ENCODE data around the gene COL8A2.

COL8A2 gene

DNA sequence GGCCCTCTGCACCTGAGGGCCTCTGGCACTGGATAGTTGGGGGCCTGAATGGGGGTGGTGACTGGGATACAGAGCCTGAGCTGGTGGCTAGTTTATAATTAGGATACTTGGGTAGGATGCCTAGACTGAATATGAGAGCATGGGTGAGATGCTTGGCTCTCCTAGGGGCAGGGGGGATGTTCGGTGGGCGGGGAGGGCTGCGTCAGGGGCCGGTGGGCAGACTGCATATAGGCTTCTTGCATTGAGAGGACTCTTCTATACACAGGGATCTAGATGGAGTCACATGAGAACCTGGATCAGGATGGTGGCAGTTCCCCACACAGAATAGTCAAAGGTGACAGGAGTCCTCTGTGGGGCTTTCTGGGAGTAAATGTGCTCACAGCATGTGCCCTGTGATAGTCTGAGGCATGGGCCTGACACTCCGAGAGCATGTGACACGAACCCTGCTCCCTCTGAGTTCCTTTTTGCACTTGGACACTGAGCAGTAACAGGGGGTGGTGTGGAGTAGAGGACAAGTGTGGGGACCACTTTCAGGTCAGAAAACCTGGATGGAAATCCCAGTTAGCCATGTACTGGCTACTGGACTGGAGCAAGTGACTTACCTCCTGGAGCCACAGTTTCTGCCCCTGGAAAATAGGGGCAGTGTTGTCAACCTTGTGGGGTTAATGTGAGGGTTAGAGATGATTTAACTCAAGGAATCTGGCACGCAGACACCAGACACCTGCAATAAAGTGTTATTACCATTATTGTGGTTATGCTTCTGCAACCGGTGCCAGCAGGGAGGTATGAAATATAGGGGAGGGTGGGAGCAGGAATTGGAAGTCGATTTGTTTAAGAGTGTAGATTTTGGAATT lies 33.2 kb upstream of the COL8A2 start:
- DNase-seq (ENCODE audit: low spot score): no peak

DNA sequence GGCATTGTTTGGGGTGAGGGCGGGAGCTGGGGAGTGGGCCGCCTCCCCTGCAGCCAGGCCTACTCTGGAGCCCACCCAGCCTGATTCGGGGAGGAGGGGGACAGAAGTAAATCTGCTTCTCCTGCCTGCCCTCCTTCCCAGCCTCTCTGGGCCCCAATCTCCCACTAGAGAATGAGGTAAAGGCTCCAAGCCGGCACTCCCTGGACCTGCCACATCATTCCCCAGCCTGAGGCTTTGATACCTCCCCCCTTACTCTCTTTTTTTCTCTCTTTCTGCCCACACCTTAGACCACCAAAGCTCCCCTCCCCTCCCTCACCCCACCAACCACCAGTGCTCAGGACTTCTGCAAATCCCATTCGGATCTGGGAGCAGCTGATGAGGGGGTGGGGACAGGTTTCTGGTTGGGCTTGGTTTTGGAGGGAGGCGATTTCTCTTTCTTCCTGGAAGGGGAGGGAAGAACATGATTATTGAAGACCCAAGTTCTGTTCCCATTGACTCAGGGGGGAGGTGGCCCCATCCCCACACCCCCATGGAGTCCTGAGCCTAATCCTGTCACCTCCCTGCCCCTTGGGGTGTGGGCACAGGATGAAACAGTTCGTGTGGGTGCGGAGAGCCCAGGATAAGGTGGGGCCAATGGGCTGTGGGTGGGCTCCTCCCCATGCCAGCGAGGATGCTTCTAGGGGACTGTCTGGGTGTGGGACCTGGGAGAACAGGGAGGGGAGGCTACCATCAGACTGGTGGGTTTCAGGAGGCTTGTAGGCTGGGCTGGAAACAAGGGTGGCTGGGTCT lies 32.3 kb upstream of the COL8A2 start:
- no peak for DNase-seq (ENCODE audit: low spot score)

DNA sequence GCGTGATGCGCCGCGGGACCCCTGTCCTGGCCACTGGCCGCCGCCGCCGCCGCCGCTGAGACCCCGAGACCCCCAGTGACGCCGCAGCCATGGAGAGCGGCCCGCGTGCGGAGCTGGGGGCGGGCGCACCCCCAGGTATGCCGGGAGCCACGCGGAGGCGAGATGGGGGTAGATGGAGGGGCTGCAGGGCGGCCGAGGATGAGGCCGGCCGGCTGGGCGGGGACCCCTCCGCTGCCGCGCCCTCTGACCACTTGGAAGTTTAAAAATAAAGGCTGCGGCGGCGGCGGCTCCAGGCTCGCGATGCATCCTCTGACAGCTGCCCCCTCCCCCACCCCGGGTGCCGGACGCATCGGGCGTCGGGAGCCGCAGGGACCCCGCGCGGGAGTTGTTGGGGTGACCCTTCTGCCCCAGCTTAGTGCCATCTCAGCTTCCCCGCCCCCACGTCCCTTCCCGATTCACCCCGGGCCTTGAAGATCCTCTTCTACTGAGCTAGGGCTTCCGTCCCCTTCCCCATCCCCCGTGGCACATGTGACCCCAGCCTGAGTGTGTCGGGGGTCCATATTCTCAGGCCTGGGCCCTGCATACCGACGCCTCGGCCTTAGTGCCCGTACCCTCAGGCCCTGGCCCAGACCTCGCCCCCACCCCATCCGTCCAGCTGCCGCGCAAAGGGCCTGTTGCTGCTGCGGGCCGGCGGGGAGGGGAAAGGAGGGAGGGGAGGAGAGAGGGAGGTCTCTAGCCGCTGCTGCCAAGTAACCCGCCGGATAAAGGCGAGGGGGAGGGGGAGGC lies 31.5 kb upstream of the COL8A2 start:
- DNase-seq (ENCODE audit: low spot score): peak; percentile 71

DNA sequence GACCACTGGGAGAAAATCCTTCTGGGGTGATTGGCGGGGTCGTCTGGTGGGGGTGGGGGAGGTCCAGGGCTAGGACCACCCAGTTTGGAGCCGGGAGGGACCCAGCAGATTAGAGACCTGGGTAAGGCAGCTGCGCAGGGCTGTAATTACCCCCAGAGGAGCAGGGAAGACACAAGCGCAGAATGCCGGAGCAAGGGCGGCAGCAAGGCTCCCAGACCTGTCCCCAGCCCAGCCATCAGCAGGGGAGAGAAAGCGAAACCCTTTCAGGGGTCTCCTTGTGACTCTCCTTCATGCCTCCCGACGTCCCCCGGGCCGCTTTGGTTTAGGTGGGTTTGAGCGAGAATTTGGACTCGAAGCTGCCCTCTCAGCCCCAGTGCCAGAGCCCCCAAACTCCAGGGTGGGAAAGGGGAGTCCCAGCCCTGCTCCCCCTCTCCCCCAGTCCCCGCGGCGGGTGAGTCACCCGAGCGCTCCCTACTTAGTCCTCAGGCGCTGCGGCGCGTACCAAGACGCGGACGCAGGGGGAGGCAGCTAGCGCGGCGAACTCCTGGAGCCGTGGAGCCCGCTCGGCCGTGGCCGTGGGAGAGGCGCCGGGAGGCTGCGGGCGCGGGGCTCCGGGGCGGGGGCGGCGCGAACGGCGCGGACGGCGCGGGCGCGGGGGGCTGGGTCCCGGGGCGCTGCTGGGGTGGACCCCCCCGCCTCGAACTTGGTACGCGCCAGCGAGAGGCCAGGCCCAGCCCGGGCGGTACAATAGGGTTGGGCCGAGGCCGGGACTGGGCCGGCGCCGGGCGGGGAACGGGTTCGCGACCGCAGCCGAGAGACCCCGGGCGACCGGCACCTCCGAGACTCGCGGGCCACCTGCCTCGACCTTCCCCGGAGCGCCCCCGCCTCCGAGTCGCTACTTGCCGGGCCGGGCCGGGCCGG lies 30.6 kb upstream of the COL8A2 start, which contains the start of gene MAP7D1:
TSS of gene MAP7D1 (plus strand) at position 753 of the 921 bp plus-strand sequence. CDS start 258 bp downstream, outside the sequence.
- DNase-seq (ENCODE audit: low spot score): peak; percentile 77

DNA sequence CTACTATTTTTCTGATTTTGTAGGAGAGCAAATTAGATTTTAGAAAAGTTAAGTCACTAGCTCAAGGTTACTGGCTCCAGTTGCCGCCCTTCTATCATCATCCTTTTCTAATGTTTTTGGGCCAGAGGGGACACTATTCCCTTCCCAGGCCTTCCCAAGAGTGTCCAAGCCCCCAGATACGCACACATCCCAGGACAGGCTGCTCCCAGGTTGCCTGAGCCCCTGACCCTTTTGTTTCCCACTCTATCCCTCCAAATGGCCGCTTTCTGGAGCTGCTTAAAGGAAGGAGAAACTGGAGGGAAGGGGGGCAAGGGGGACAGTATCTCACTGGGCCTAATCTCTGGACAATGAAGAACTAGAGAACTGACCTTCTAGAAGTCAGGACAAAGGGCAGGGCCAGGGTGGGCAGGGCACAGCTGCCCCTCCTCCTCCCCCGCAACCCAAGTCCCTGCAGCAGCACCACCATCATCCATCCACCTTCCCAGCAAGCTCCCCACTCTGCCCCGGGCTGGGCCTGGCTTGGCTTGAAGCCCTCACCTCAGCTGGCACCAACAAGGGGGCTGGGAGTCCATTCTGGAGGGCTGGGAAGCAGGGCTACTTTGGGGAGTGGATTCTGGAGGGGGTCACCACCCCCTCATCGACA lies 29.9 kb upstream of the COL8A2 start:
- no peak for DNase-seq (ENCODE audit: low spot score)

DNA sequence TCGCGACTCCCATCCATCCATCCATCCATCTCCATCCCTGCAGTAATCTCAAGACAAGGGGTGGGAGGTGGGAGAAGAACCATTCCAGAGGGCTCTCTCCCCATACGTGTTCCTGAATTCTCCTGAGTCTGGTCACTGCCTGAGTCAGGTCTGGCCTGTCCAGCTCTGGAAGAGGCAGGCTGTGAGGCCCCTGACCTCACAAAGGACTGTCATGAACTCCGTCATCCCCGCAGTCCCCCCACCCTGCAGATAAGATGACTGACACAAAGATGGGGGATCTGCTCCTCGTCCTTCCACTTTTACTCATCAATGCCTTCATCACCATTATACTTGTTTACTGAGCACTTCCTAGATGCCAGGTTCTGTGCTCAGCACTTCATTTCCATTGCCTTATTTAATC lies 29.3 kb upstream of the COL8A2 start:
- DNase-seq (ENCODE audit: low spot score): no peak

DNA sequence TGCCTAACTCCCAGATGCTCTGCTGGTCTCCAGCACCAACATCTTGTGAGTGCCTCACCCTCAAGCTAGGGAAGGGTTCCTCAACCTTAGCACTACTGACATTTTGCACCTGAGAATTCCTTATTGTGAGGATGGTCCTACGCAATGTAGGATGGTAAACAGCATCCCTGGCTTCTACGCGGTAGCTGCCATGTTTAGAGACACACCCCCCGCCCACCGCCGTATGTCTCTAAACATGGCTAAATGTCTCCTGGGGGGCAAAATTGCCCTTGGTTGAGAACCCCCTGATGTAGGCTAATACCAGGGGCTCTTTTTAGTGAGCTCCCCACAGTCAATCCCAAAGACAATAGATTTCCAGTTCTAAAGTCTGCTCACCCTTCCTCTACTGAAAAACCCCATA lies 28.5 kb upstream of the COL8A2 start:
- no peak for DNase-seq (ENCODE audit: low spot score)

DNA sequence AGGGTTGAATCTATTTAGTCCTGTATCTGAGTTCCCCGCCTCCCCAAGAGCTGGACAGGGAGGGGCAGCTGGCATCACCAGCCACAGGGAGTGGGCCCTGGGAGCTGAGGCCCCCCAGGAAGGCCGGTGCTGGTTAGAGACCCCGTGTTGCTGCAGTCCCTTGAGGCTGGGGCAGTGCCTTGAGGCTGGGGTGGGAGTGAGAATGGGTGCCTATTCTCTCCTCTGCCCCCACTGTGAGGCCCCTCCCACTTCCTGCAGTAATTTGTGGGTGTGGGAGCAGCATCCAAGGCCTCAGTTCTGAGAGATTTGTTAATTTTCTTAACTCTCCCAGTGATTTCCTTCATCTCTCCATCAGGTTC lies 26.8 kb upstream of the COL8A2 start:
- DNase-seq (ENCODE audit: low spot score): no peak

DNA sequence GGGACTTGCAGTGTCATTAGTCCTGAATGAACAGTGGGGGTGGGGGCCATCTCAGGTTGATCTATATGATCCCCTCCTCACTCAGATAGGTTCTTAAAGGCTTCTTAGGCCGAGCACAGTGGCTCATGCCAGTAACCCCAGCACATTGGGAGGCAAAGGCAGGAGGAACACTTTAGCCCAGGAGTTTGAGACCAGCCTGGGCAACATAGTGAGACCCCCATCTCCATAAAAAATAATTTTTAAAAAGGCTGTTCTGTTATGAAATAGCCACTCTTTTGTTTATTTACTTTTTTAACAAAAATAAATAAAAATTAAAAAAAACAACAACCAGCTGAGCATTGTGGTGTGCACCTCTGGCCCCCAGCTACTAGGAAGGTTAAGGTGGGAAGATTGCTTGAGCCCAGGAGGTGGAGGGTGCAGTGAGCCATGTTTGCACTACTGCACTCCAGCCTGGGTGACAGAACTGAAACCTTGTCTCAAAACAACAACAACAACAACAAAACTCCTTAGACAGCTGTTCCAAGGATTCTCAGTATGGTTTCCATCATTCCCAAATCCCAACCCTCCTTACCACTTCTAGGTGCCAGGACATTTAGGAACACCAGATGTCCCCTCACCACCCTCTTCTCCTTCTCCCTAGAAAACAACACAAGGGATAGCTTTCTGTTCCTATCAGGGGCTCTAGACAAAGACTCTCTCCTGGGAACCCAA lies 26.3 kb upstream of the COL8A2 start:
- DNase-seq (ENCODE audit: low spot score): no peak

DNA sequence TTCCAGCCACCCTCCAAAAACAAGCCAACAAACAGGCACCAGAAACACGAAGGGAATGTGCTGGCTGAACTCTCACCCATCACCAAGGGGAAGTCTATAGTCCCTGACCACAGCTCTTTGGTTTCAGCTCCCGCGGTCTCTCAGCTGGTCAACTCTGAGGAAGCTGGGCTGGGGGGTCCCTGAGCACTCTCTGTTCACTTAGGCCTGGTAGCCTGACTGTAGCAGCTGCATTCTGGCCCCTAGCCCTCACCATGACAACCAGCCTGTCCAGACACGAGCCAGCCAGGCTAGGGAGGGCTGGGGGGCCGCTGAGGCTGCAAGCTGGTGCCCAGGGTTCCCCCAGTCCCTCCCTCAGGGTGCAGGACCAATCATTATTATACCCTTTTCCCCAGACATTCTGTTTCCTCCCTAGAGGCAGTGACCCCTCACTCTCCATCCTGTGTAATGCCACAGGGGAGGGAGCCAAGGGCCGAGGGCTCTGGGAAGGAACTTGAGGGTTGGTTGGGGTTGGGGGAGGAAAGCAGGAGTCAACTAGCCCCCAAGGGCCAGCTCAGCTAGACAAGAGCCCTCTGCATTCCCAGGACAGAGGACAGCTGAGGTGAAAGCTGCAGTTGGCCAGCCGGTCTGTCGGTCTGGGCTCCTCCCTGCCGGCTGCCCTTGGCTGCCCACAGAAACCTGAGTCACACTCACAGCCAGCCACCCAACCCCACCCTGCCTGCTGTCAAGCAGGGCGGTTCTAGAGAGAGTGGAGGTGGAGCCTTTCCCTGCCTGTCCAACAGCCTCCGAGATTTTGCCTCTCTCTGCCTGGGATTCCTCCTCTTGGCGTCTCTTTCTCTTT lies 25.5 kb upstream of the COL8A2 start:
- peak; percentile 89 for DNase-seq (ENCODE audit: low spot score)

DNA sequence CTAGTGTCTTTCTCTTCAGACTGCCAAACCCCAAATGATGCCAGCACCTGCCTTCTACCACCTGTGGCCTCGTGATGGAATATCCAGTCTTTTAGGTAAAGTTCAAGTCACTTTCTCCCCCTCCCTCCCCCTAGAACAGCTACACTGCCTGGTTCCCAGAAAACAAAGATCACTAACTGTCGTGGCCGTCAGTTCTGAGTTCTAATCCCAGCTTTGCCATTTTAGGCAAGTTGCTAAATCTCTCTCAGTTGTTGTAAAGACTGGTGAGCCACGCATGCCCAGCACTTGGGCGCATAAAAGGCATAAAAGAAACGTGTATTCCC lies 24.9 kb upstream of the COL8A2 start:
- no peak for DNase-seq (ENCODE audit: low spot score)

DNA sequence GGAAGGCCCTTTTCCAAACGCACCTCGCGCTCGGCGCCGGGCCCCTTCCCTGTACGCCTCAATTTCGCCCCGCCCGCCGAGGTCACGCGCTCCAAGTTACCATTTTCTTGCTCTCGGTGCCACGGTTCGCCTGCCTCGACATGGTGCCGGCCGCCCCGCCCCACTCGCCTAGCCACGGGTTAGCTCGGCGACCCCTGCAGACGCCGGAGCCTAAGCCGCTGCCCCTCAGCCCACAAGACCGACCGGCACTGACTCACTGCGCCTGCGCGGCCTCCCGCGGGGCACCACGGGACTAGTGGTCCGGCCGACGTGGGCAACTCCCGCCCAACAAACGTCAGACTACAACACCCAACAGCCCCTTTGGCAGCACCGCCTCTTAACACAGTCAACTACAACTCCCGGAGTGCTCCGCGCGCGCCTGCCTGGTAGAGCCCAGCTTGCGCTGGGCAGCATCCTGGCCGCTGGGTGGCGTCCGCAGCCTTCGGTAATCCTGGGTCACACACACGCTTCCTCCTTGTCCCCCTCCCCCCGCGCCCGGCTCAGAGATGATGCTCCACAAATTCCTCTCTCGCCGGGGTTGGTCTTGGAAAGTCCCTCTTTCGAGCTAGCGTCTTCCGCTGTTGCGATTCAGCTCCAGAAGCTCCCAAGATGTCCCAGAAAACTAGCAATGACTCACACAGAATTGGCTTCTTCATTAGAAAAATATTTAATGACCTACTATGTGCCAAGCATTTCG lies 24.4 kb upstream of the COL8A2 start, which contains the start of gene TRAPPC3:
TSS of gene TRAPPC3 (minus strand) at position 250 of the 736 bp plus-strand sequence. CDS start at position 142, 108 bp downstream.
- peak; percentile 95 for DNase-seq (ENCODE audit: low spot score)

DNA sequence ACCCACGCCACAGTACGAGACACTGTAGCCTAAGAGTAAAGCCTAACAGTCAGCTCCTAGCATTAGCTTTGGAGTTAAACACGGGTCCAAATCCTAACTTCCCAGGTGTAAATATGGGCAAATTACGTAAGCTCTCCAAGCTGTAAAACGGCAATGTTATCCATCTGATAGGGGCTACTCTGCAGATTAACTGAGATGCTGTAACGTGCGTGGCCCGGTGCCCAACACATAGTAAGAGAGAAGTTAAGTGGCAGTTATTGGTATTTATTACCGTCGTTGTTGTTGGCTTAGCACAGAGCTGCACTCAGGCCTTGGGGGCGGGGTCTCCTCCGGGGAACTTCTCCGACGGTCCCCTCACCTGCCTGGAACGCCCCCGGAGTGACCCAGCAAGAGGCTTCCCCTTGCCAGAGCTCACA lies 23.8 kb upstream of the COL8A2 start:
- no peak for DNase-seq (ENCODE audit: low spot score)

DNA sequence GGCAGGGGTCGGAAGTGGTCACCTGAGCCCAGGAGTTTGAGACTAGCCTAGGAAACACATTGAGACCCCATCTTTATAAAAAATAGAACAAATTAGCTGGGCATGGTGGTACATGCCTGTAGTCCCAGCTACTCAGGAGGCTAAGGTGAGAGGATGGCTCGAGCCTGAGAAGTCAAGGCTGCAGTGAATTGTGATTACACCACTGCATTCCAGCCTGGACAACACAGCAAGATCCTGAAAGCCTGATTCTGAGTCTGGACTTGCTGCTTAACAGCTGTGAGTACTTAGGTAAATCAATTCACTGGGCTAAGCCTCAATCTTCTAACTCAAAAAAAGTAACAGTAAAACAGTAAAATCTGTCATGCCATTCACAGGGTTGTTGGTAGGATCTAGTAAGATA lies 19.4 kb upstream of the COL8A2 start:
- no peak for DNase-seq (ENCODE audit: low spot score)

DNA sequence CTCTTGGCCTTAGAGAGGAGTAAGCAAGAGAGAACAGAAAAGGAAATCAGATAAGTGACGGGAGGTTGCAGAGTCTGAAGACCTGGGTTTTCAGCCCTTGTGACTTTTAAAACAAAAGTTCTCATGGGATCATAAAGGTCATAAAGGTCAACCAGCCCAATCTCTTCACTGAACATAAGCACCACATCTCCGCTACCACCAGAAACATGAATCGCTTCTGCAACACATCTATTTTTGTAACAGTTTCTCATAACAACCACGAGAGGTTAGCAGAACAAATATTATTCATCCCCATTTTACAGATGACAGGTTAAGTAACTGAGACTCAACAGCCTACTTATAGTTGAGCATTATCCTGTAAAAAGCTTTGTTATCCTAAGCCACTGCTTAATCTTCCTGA lies 18.4 kb upstream of the COL8A2 start:
- DNase-seq (ENCODE audit: low spot score): no peak

DNA sequence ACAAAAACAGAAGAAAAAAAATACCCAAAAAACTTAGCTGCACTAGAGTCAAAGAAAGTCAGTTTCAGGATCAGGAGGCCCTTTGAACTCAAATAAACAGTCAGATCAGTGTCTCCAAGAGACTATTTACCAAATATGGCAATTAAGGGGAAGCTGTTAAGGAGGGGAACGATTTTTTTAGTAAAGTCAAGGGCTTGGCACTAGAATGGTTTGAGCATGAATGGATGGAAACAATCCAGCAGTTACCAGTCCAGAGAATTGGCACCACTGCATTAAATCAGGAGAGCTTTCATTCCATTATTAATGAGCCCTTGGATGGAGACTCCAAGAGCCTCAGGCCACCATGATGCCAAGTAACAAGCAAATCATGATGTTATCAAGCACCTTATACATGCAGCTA lies 17.1 kb upstream of the COL8A2 start:
- DNase-seq (ENCODE audit: low spot score): no peak

DNA sequence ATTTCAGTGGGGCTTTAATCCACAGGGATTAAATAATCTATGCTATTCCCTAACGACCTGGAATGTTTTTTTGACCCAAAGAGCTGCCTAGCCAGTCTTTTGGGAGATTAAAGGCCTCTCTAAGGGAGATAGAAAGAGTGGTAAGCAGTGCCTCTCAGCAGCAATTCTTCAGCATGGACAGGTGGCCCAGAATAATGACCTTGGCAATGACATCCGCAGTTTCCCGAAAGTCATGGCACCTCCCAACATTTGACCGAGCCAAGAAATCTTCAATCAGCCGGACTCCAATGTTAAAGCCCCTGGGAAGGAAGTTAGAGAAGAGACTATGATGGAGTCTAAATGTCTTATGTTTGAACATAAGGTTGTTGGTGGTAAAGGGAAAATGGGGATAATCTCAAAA lies 14.5 kb upstream of the COL8A2 start:
- no peak for DNase-seq (ENCODE audit: low spot score)

DNA sequence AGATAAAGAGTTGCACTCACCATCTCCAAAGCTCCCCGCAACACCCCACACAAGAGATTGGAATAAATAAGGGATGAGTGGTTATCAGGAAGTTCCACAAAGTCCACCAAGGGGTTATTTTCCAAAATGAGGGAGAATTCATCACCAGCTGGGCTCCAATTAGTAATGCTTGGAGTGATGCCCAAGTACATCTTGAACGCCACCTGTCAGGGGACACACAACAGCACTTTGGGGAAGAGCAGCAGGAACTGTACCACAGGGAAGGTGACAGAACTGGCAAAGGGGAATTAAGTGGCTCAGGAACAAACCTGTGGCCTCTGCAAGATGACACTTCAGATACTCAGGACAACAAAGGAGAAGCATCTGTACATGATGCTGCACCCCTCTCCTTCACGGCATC lies 12.8 kb upstream of the COL8A2 start:
- DNase-seq (ENCODE audit: low spot score): no peak

DNA sequence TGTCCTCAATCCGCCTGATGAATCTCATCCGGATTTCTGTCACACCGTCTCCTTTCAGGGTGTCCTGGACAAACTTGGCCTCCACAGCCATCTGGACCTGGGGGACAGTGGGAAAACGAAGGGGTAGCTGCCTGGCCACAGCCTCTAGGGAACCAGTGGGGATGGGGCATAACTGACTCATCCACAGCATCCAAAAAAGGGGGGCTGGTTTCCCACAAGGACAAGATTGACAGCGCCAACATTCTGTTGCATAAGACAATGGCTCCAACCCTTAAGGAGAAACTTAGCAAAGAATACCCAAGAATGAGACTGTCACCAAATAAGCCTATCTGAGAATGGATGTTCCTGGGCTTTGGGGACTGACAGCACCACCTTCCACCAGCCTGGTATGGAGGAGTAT lies 12.2 kb upstream of the COL8A2 start:
- DNase-seq (ENCODE audit: low spot score): no peak
